ENCODE data around the gene MAP3K21.

MAP3K21 gene

GRCh38 chr1:233327651-233328141 lies at the start of gene MAP3K21:
MAP3K21 (plus strand) TSS chr1:233327724; CDS start chr1:233328029, 305 bp downstream.
- DNase-seq = no peak

GRCh38 chr1:233278631-233279030 lies 48.9 kb upstream of the MAP3K21 start:
- peak; percentile 8 for DNase-seq

- DNase-seq = no peak
Measured at GRCh38 chr1:233279971-233280370, 47.6 kb upstream of the MAP3K21 start.

- DNase-seq = peak; percentile 50
Measured at GRCh38 chr1:233281711-233282581, 45.6 kb upstream of the MAP3K21 start.

- no peak for DNase-seq
Measured at GRCh38 chr1:233282582-233282886, 45.0 kb upstream of the MAP3K21 start.

GRCh38 chr1:233289676-233290075 lies 37.8 kb upstream of the MAP3K21 start:
- DNase-seq = no peak

- peak; percentile 17 for DNase-seq
Measured at GRCh38 chr1:233290396-233291034, 37.0 kb upstream of the MAP3K21 start.

GRCh38 chr1:233293556-233294446 lies 33.7 kb upstream of the MAP3K21 start:
- no peak for DNase-seq

- DNase-seq = peak; percentile 67
Measured at GRCh38 chr1:233294913-233295236, 32.6 kb upstream of the MAP3K21 start.

GRCh38 chr1:233295237-233295974 lies 32.1 kb upstream of the MAP3K21 start, which contains the start of gene PCNX2:
PCNX2 (minus strand) TSS chr1:233295725; CDS start chr1:233295478, 247 bp downstream.
- peak; percentile 68 for DNase-seq

- DNase-seq = peak; percentile 5
Measured at GRCh38 chr1:233295975-233296322, 31.6 kb upstream of the MAP3K21 start.

- DNase-seq = no peak
Measured at GRCh38 chr1:233299450-233299849, 28.1 kb upstream of the MAP3K21 start.

GRCh38 chr1:233300326-233300725 lies 27.2 kb upstream of the MAP3K21 start:
- DNase-seq = no peak

- DNase-seq = peak; percentile 72
Measured at GRCh38 chr1:233304489-233305102, 22.9 kb upstream of the MAP3K21 start.

- DNase-seq = no peak
Measured at GRCh38 chr1:233313434-233314155, 13.9 kb upstream of the MAP3K21 start.

GRCh38 chr1:233315718-233316301 lies 11.7 kb upstream of the MAP3K21 start:
- DNase-seq = no peak

GRCh38 chr1:233316473-233316872 lies 11.1 kb upstream of the MAP3K21 start:
- no peak for DNase-seq

GRCh38 chr1:233319272-233319671 lies 8.3 kb upstream of the MAP3K21 start:
- DNase-seq = no peak

- no peak for DNase-seq
Measured at GRCh38 chr1:233320023-233320422, 7.5 kb upstream of the MAP3K21 start.

GRCh38 chr1:233323718-233324117 lies 3.8 kb upstream of the MAP3K21 start:
- no peak for DNase-seq

GRCh38 chr1:233326319-233326718 lies 1.2 kb upstream of the MAP3K21 start:
- DNase-seq = no peak

All from hematopoietic multipotent progenitor cell treated with erythropoietin and hydrocortisone succinate and interleukin-3 and kit ligand, for 4 days (in vitro differentiated cells).